ENCODE data around the gene RPS6KA1.
"Not testable (repeated sequence)": the region's sequence is repeated elsewhere in the genome, so short reads cannot be mapped to it uniquely, and the experiment has no call there.

The RPS6KA1 gene

DNA sequence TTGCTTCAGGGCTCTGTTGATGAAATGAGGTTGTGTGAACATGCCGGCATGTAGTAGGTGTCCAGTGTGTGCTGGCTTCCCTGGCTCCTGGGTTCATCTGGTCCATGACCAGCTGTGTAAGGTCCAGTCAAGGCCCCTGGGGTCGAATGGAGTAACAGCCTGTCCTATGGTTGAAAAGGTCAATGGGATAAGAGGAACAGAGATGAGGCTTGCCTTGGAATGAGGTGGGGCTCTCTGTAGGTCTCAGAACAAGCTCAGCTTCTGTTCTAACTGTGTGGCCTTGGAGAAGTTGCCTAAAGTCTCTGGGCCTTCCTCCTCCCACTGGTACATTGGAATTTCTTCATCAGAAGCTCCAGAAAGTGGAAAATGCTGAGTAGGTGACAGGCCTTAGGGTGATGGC lies 26.6 kb downstream of the RPS6KA1 start:
- no peak for DNase-seq

DNA sequence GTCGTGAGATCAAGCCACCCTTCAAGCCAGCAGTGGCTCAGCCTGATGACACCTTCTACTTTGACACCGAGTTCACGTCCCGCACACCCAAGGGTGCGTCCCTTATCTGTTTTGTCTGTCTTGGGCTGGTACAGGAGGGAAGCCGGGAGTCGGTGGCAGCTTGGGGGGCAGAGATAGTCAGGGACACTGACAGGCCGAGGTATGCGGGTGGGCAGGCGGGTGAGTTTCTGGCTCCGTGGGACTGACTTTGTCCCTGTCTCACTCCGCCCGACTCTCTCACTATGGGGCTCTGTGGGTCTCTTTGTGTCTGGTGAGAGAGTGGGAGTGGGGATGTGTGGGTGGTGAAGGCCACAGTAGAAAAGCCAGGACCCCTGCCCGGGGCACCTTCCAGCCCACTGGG lies 27.4 kb downstream of the RPS6KA1 start:
- DNase-seq = no peak

DNA sequence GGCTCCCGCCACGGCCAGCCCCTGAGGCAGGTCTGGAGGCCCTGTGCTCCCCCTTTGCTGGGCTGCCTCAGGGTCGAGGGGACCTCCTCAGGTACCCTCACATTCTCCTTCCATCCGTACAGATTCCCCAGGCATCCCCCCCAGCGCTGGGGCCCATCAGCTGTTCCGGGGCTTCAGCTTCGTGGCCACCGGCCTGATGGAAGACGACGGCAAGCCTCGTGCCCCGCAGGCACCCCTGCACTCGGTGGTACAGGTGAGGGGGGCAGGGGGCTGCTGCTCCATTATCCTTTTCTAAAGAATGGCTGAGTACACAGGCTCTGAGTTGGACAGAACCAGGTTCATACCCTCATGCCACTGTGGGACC lies 29.1 kb downstream of the RPS6KA1 start:
- DNase-seq = no peak

DNA sequence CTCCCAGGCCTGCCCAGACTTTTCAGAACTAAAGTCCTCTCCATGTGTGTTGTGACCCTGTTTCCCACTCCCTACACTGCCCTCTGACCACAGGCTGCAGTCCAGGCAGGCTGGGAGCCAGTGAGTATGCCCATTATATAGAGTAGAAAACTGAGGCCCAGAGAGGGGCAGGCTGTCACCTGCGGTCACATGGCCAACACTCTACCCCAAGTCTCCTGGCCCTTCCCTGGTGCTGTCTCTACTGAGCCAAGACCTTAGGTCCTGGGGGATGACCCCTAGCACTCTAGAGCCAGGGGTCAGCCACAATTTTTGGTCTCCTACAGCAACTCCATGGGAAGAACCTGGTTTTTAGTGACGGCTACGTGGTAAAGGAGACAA lies 30.8 kb downstream of the RPS6KA1 start:
- DNase-seq = no peak

DNA sequence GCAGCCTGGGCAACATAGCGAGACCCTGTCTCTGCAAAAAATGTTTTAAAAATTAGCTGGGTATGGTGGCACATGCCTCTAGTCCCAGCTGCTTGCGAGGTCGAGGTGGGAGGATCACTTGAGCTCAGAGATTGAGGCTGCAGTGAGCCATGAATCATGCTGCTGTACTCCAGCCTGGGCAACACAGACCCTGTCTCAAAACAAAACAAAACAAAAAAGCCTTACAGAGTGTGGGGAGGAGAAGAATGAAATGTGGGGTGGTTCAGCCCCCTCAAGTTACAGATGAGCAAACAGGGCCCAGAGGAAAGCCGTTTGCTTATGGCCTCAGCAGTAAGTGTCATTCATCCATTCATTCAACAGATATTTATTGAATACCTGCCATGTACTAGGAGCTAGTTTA lies 40.7 kb downstream of the RPS6KA1 start:
- no peak for DNase-seq

DNA sequence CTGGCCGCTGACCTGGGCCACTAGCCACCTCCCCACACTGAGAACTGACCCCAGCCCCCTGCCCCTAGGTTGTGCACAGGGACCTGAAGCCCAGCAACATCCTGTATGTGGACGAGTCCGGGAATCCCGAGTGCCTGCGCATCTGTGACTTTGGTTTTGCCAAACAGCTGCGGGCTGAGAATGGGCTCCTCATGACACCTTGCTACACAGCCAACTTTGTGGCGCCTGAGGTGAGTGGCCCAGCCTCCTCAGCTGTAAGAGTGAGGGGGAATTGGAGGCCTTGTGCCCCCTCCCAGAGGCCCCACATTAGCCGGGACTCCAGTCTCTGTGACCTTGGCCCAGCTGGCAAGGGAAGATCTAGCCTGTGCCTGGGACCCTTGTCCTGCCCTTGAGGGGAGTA lies 41.8 kb downstream of the RPS6KA1 start:
- no peak for DNase-seq

DNA sequence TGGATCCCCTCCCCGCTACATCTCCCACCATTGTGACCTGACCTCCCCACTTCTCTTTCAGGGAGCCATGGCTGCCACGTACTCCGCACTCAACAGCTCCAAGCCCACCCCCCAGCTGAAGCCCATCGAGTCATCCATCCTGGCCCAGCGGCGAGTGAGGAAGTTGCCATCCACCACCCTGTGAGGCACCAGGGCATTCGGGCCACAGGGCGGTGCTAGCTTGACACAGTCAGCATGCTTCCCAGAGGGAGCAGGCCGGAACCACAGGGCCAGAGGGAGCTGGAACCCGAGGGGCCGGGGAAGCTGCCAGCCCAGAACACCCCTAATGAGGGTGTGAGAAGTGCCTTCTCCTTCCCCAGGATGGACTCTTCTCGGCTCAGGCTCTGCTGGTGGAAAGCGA lies 44.5 kb downstream of the RPS6KA1 start:
- no peak for DNase-seq

DNA sequence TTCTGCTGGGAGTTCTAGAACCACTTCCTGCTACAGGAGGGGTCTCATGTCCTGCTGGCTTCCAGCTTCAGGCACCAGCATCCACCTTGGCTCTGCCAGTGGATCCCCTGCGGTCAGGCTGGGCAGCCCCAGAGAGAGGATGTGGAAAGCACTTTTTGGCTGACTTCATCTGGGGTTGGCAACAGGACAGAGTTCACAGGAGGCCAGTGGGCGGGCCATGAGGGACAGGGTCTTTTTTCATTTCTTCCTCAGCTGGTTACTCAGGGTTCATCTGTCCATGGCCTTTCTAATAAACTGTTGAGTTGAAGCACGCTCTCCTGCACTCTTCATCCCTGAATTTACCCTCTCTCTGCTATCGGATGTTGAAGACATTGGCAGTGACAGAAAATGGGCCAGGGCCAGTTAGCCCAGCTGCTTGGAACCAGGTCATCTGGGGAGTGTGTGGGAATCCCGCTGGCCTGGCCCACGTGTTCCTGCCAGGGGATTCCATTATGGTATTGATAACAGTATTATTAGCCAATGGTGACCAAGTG lies 45.2 kb downstream of the RPS6KA1 start:
- DNase-seq = no peak

DNA sequence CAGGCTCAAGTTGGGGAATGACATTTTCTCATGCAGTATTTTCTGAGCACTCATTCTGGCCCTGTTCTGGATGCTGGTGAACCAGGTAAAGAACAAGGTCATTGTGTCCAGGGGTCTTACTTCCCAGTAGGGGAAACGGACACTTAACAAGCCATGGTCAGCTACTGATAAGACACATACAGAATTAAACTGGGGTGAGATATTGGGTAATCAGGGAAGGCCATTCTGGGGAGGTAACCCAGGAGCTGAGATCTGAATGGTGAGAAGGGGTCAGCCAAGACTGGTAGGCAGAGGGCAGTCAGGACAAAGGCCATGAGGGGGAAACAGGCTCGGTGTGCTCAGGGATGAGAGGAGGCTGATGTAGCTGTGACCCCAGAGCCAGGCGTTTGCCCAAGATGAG lies 45.8 kb downstream of the RPS6KA1 start:
- no peak for DNase-seq

DNA sequence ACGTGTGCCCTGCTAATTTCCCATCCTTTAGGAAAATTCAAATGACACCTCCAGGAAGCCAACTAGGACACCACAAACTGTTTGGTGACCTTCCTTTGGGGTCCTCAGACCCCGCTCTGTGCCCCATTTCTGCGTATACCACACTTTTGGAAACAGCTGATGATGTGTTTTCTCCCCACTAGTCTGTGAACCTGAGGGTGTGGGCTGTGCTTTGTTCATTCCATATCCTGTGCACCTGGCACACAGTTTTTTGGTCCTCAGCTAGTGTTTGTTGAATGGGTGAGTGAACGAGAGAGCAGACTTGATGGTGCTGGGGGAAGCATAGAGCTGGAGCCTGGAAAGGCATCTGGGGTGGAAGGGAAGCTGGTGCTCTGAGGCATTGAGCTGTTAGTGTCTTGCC lies 48.6 kb downstream of the RPS6KA1 start:
- no peak for DNase-seq

DNA sequence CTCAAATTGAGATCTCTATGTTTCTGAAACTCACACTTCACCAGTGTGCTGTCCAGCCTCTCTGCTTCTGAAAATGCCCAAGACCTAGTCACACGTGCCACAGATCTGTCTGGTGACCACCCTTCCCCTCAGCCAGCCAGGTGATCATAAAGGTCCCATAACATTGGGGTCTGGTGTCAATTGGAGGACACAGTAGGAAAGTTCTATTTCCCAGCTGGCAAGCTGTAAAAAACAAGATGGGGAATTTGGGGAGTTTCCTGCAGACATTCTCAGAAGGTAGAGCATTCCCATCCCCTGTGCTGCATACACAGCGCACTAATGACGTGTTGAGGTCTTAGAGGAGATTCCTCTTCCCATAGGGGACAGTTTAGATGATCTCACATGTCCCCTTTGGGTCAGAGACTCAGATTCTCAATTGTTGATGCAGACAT lies 50.1 kb downstream of the RPS6KA1 start:
- DNase-seq = no peak

DNA sequence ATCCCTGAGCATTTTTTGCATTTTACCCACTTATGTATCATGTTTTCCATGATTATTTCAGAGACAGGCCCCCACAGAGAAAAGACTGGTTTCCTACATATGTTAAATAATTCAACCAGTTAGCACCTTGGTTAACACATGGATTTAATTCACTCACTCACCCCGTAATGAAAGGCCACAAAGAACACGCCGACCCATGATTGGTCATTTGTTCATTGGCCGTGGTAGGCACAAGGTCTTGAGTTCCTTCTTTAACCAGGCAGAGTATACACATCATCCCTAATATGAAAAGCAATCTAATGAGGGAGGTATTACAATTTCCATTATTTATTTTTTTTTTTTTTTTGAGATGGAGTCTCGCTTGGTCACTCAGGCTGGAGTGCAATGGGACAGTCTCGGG lies 50.6 kb downstream of the RPS6KA1 start:
- no peak for DNase-seq

DNA sequence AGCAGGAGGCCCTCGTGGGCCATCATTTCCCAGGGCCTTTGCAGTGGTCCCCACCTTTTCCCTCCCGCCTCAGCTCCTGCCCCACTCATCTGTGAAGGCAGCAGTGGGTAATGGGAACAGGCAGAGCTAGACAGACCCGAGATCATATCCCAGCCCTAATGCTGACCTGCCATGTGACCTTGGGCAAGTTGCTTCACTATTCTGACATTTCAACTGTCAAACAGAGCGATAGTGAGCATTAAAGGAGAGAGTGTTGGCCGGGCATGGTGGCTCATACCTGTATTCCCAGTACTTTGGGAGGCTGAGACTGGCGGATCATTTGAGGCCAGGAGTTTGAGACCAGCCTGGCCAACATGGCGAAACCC lies 51.7 kb downstream of the RPS6KA1 start:
- DNase-seq = no peak

DNA sequence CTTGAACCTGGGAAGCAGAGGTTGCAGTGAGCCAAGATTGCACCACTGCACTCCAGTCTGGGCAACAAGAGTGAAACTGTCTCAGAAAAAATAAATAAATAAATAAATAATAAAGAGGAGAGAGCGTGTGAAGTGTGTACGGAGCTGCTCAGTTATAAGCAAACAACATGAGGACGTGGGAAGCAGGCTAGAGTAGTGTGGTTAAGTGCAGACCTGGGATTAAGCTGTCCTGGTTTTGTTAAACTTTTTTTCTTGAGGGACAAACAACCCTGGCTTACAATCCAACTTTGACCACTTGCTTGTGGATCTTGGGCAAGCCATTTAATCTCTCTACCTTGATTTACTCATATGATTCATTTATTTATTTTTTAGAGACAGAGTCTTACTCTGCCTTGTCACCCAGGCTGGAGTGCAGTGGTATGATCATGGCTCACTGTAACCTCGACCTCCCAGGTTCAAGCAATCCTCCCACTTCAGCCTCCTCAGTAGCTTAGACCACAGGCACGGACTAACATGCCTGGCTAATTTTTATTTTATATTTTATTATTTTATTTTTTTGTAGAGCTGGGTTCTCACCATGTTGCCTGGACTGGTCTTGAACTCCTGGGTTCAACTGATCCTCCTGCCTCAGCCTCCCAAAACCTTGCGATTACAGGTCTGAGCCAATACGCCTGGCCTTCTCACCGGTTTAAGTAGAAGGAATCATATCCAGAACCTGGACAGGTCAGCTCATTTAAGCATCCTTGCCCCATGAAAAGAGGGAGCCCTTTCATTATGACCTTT lies 52.7 kb downstream of the RPS6KA1 start:
- no peak for DNase-seq

DNA sequence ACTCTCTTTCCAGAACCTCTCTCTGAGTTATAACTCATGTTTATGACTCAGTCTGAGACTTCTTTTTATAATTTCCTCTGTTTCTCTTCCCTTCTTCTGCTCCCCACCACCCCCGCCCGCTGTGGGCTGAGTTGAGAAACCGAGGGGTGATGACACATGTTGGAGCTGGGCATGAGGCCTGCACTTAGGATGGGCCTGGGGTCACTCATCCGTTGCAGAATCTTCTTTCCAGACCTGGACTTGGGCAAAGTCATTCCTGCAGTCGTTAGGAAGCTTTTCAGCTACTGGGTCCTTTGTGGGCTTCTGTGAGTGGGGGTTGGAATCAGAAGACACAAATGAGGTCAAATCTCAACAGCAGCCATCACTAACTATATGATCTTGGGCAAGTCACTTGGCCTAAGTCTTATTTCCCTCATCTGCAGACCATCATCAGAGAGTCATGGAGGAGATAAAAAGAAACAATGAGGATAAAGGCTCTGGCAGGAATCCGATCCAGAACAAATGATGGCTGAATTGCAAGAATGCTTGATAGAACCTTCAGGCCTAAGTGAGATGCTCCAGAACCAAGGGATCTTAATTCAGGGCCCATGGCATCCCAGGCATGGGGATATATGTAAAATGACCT lies 53.4 kb downstream of the RPS6KA1 start:
- no peak for DNase-seq

DNA sequence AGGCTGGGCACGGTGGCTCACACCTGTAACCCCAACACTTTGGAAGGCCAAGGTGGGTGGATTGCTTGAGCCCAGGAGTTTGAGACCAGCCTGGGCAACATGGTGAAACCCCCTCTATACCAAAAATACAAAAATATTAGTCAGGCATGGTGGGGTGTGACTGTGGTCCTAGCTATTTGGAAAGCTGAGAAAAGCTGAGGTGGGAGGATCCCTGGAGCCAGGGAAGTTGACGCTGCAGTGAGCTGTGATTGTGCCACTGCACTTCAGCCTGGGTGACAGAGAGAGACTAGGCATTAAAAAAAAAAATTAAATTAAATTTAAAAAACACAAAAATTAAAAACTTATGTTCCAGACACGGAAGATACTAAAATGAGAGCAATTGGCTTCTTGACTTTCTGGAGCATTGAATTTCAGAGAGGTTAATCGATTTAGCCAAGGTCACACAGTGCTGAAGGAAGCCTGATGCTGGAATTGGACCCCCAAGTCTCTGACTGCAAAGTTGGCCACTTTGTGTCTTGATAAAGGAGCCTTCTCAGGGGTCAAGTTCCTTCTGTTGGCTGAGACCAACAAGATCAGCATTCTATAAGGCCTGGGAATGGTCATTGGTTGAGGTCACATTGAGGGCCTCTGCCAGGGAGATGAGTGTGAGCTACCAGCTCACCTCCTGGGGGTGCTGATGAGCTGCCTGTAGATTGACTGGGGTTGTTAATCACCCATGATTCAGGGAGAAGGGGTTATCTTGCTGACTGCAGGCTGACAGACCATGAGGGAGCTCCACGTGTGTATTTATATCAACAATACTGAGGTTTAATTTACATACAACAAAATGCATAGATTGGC lies 54.3 kb downstream of the RPS6KA1 start:
- DNase-seq = no peak

DNA sequence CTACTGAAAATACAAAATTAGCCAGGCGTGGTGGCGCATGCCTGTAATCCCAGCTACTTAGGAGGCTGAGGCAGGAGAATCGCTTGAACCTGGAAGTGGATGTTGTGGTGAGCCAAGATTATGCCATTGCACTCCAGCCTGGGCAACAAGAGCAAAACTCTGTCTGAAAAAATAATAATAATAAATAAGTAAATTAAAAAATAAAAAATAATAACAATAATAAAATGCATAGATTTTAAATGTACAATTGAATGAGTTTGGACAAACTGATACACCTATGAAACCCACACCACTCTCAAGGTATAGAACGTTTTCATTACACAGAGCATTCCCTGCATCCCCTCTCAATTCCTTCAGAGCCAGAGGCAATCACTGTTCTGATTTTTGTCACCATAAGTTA lies 55.0 kb downstream of the RPS6KA1 start:
- DNase-seq = not testable (repeated sequence)

DNA sequence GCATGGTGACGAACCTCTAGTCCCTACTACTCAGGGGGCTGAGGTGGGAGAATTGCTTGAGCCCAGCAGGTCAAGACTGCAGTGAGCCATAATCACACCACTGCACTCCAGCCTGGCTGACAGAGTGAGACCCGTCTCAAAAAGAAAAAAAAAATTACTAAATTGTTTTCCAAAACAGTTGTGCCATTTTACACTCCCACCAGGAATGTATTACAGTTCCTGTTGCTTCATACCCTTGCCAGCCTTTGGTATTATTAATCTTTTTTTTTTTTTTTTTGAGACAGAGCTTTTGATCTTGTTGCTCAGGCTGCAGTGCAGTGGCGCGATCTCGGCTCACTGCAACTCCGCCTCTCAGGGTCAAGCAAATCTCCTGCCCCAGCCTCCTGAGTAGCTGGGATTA lies 55.9 kb downstream of the RPS6KA1 start:
- DNase-seq = no peak

DNA sequence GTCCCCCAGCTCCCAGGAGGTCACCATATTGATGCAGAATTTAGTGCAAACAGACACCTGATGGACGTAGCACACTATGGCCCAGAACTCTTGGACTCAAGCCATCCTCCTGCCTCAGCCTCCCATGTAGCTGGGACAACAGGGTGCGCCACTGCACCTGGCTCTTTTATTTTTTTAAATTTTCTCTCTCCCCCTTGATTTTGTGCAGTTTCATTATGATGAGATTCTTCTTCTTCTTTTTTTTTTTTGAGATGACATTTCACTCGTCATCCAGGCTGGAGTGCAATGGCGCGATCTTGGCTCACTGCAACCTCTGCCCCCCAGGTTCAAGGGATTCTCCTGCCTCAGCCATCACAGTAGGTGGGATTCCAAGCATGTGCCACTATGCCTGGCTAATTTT lies 63.8 kb downstream of the RPS6KA1 start:
- no peak for DNase-seq

DNA sequence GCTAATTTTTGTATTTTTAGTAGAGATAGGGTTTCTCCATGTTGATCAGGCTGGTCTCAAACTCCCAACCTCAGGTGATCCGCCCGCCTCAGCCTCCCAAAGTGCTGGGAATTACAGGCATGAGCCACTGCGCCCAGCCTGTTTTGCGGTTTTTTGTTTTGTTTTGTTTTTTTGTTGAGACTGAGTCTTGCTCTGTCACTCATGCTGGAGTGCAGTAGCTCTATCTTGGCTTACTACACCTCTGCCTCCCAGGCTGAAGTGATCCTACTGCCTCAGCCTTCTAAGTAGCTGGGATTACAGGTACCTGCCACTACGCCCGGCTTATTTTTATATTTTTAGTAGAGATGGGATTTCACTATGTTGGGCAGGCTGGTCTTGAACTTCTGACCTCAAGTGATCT lies 65.0 kb downstream of the RPS6KA1 start:
- DNase-seq = not testable (repeated sequence)

DNA sequence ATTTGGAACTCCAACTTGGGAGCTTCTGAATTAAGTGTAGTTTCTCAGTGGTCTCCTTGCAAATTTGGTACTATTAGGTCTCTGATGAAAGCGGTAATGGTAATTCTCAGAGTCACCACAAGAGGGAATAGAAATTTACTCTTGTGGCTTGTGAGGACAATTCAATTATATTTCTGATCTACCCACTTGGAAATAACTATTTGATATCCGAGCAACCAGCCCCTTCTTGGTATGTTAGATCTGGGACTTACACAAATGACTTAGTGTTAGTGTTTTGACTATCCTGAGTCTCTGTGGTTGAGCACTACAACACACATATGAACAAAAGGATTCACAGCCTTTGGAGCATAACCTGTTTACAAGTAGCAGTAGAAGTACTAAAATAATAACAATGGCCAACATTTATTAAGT lies 68.1 kb downstream of the RPS6KA1 start:
- DNase-seq = no peak

DNA sequence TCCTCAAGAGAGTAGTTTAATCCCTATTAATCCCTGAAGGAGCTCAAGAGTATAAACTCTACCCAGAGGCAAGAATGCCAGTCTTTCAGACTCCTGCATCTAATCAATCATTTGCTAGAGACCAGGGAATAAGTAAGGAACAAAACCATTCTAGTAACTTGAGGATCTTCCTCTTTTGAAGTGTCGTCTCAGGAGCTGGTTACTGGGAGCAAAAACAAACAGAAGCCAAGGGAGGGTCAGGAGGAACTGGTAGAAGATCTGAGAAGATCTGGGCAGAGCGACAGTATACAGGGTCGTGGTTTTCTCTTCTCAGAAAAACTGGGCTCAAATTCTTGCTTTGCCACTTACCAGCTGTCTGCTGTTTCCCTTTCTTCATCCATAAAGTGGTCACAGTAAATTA lies 69.3 kb downstream of the RPS6KA1 start:
- no peak for DNase-seq

DNA sequence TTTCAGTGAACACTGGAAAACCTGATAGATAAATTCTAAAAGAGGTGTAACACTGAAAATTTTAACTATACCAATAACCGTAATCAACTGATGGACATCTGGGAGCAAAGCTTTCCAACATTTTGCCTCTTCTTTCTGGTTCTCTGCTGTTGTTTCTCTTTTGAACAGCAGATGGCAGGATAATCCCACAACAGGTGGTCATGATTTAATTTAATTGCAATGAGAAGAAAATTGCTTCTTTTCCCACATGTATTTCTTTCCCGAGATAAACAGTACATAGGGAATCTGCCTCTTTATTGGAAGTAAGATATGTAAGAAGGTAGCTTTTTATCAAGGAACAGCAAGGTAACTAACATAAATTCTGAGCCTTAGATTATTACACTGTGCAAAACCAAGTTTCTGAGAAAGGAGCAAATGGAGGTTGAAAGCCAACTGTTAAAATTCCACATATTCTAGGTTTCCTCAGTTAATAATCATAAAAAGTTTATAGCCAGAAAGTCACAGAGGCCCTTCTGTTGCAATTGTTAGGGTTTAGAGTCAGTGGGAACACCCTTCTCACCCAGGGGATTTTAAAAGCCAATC lies 72.9 kb downstream of the RPS6KA1 start:
- peak; percentile 6 for DNase-seq

Data from effector CD8-positive, alpha-beta T cell (primary cell).